ENCODE results near the gene HS6ST2.

HS6ST2 gene

DNA sequence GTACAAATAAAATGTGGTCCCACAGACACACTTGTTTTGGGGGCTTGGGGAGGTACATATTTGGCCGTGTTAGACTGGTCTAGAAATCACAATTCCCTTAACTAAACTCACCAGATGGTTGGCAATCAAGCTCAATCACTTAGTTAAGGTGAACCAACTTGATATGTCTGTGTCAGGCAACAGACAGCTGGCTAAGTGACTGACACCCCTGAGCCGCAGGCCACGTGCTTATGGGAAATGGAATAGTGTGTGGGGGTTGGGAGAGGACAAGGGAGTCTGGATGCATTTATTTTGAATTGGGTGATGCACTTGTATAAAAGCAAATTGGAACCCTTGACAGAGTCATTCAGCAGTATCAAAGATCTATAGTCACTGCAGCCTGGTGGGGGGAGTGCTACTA lies 209.0 kb downstream of the HS6ST2 start:
- TF ChIP-seq FOXP2 (optimal IDR thresholded peaks at IDR 0.05; ENCODE audit: borderline replicate concordance, extremely low read depth, extremely low read length, insufficient read depth) (no peak), REST (IDR thresholded peaks at IDR 0.05; ENCODE audit: insufficient read depth in 1 of 2, low read depth in 2 of 2, low read length in 2 of 2) (no peak), SIN3A (IDR thresholded peaks at IDR 0.05; ENCODE audit: borderline replicate concordance, insufficient read depth, low read length) (no peak), POLR2AphosphoS5 (IDR thresholded peaks at IDR 0.05; ENCODE audit: low read depth, low read length) (no peak), TAF1 (IDR thresholded peaks at IDR 0.05; ENCODE audit: borderline replicate concordance, insufficient read depth, low read length) (no peak)

GRCh38 chrX:132748909-132749308 lies 209.5 kb downstream of the HS6ST2 start:
- TF ChIP-seq SIN3A (IDR thresholded peaks at IDR 0.05; ENCODE audit: borderline replicate concordance, insufficient read depth, low read length) = no peak
- TF ChIP-seq FOXP2 (optimal IDR thresholded peaks at IDR 0.05; ENCODE audit: borderline replicate concordance, extremely low read depth, extremely low read length, insufficient read depth) = no peak

DNA sequence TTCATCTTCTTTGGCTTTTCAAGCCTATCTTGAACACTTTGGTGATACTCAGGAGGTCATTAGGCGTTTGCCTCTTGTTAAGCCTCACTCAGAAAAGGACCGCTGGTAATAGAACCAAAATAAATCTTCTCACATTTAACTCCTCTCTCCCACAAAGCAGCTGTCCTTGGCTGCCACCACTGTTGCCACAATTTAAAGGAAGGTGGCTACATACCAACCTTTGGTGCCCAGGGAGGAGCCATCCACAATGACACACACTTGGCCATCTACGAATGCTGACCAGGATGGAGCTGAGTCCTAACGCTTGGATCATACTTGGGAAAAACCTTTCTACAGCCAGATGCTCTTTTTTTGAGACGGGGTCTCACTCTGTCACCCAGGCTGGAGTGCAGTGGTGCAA lies 210.2 kb downstream of the HS6ST2 start:
- TF ChIP-seq POLR2AphosphoS5 (IDR thresholded peaks at IDR 0.05; ENCODE audit: low read depth, low read length) = no peak
- no peak for TF ChIP-seq FOXP2 (optimal IDR thresholded peaks at IDR 0.05; ENCODE audit: borderline replicate concordance, extremely low read depth, extremely low read length, insufficient read depth)
- no peak for TF ChIP-seq TAF1 (IDR thresholded peaks at IDR 0.05; ENCODE audit: borderline replicate concordance, insufficient read depth, low read length)
- no peak for TF ChIP-seq SIN3A (IDR thresholded peaks at IDR 0.05; ENCODE audit: borderline replicate concordance, insufficient read depth, low read length)

DNA sequence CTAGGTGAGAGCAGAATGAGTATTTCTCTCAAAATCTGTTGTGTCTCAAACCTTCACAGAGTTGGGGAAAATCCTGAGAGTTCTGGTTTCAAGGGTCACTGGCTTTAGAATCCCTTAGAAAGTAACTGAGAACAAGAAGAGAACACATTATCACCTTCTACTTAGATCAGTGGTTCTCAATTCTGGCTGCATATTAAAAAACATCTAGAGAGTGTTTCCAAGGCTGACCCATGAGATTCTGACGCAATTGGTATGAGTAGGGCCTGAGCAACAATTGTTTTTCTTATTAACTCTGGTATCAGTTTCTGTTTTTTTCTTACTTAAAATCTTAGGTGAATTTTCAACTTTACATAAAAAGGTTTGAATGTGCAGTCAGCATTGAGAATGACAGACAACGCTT lies 212.8 kb downstream of the HS6ST2 start:
- TF ChIP-seq REST (IDR thresholded peaks at IDR 0.05; ENCODE audit: insufficient read depth in 1 of 2, low read depth in 2 of 2, low read length in 2 of 2) (no peak), SIN3A (IDR thresholded peaks at IDR 0.05; ENCODE audit: borderline replicate concordance, insufficient read depth, low read length) (no peak), FOXP2 (optimal IDR thresholded peaks at IDR 0.05; ENCODE audit: borderline replicate concordance, extremely low read depth, extremely low read length, insufficient read depth) (no peak), TAF1 (IDR thresholded peaks at IDR 0.05; ENCODE audit: borderline replicate concordance, insufficient read depth, low read length) (no peak), POLR2AphosphoS5 (IDR thresholded peaks at IDR 0.05; ENCODE audit: low read depth, low read length) (no peak)

DNA sequence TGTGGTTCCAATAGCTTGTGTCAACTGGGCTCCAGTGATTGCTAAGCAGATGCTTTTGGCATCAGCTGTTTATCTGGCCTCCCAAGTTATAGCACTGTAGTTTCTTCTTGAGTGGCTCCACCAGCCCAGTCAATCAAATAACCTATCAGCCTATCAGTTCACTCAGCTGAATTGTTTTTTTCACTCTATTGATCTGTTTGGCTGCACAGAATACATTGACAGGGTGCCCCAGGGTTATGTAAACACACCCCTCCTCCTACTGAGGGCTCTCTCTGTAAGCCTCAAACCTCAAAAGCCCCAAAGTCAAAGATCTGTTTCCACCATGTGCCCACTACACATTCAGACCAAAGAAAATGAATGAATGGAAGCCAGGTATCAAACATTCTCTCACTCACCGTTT lies 214.0 kb downstream of the HS6ST2 start:
- TF ChIP-seq POLR2AphosphoS5 (IDR thresholded peaks at IDR 0.05; ENCODE audit: low read depth, low read length) (no peak), FOXP2 (optimal IDR thresholded peaks at IDR 0.05; ENCODE audit: borderline replicate concordance, extremely low read depth, extremely low read length, insufficient read depth) (no peak), TAF1 (IDR thresholded peaks at IDR 0.05; ENCODE audit: borderline replicate concordance, insufficient read depth, low read length) (no peak), REST (IDR thresholded peaks at IDR 0.05; ENCODE audit: insufficient read depth in 1 of 2, low read depth in 2 of 2, low read length in 2 of 2) (no peak), SIN3A (IDR thresholded peaks at IDR 0.05; ENCODE audit: borderline replicate concordance, insufficient read depth, low read length) (no peak)

GRCh38 chrX:132743086-132743485 lies 215.3 kb downstream of the HS6ST2 start:
- TF ChIP-seq SIN3A (IDR thresholded peaks at IDR 0.05; ENCODE audit: borderline replicate concordance, insufficient read depth, low read length) = no peak
- TF ChIP-seq FOXP2 (optimal IDR thresholded peaks at IDR 0.05; ENCODE audit: borderline replicate concordance, extremely low read depth, extremely low read length, insufficient read depth) = no peak
- no peak for TF ChIP-seq TAF1 (IDR thresholded peaks at IDR 0.05; ENCODE audit: borderline replicate concordance, insufficient read depth, low read length)
- TF ChIP-seq POLR2AphosphoS5 (IDR thresholded peaks at IDR 0.05; ENCODE audit: low read depth, low read length) = no peak
- no peak for TF ChIP-seq REST (IDR thresholded peaks at IDR 0.05; ENCODE audit: insufficient read depth in 1 of 2, low read depth in 2 of 2, low read length in 2 of 2)

All from PFSK-1 (cell line).